HCT116 (cell line): ENCODE data around the gene NLRC5. TPM values are rescaled to one million over a fixed set of nuclear protein-coding genes. Genes with fewer than 3 reads are reported as not detected.
"Not testable (repeated sequence)": the region's sequence is repeated elsewhere in the genome, so short reads cannot be mapped to it uniquely, and the experiment has no call there.

Experiments used
- ATAC-seq: fragments of 200-7000 bp; cut with Tn5 transposase; 2 replicates; pipeline ENCODE4 v1.9.1; 2020; ENCODE audit warnings: mild to moderate bottlenecking, moderate library complexity
- BruUV-seq: library from RNA; stranded (reverse); fragments of 400-500 nt; replicated peaks from 2 replicates; lab custom pipeline; 2021; lab: Mats Ljungman, UMichigan
- CTCF ChIA-PET: fragments of 300-600 bp; sonication (Branson Sonifier 250); formaldehyde crosslinking; loops from one replicate; lab custom pipeline; 2021; ENCODE audit warnings: antibody characterized with exemption; lab: Charles Lee
- POLR2A ChIA-PET: fragments of 300-600, 350-600 bp; sonication (Branson Sonifier 250); formaldehyde crosslinking; loops from one replicate; lab custom pipeline; 2021; ENCODE audit warnings: antibody characterized with exemption; lab: Charles Lee
- RAD21 ChIA-PET, 2 experiments: fragments of 300-600 bp; sonication (Branson Sonifier 250); formaldehyde crosslinking; loops; one replicate each; lab custom pipeline; 2023; ENCODE audit warnings: low total read pairs in 2 of 2; ENCODE audit not compliant: uncharacterized antibody in 2 of 2, unreplicated experiment in 2 of 2, low non-redundant PET in 1 of 2; lab: Charles Lee
- DNase-seq: peaks from one replicate; pipeline ENCODE4 v3.0.0-alpha.2; 2010; ENCODE audit warnings: low read depth, low spot score
- H2AFZ ChIP-seq: fragments of 200-600 bp; shearing (Covaris generic), sonication (generic); 2 replicates; pipeline ENCODE4 v1.6.1; 2017; ENCODE audit warnings: low read depth, mixed run types, mixed read lengths, antibody characterized with exemption, low read length; ENCODE audit not compliant: poor library complexity, severe bottlenecking
- H3K27ac ChIP-seq: 2 replicates; pipeline ENCODE4 v1.5.1; 2012; ENCODE audit warnings: low read depth, low read length
- H3K27me3 ChIP-seq: fragments of 200-600 bp; sonication (generic); 2 replicates; pipeline ENCODE4 v1.6.1; 2016; ENCODE audit warnings: mixed run types, low read length, mixed read lengths; ENCODE audit not compliant: insufficient read depth
- H3K36me3 ChIP-seq, 2 experiments: fragments of 200-500 bp in 1 of 2; fragments of 200-600 bp in 1 of 2; sonication (Bioruptor generic) in 1 of 2; sonication (generic) in 1 of 2; 2 replicates each; pipeline versions ENCODE4 v1.5.1 to v1.6.1; 2014 to 2016; ENCODE audit warnings: low read length in 2 of 2, inconsistent platforms in 1 of 2, mixed read lengths in 1 of 2, mixed run types in 1 of 2; ENCODE audit not compliant: insufficient read depth in 2 of 2, control insufficient read depth in 1 of 2
- H3K4me1 ChIP-seq, 2 experiments: fragments of 200-600 bp in 1 of 2; sonication (generic) in 1 of 2; 2 replicates each; pipeline versions ENCODE4 v1.5.1 to v1.6.1; 2012 to 2017; ENCODE audit warnings: low read length in 2 of 2, inconsistent platforms in 1 of 2, mild to moderate bottlenecking in 1 of 2, mixed read lengths in 1 of 2, mixed run types in 1 of 2, moderate library complexity in 1 of 2; ENCODE audit not compliant: insufficient read depth in 2 of 2, control insufficient read depth in 1 of 2
- H3K4me2 ChIP-seq: fragments of 200-600 bp; sonication (generic); 2 replicates; pipeline ENCODE4 v1.6.1; 2017; ENCODE audit warnings: mixed run types, low read length, mixed read lengths
- H3K4me3 ChIP-seq, 2 experiments: fragments of 200-600 bp in 1 of 2; sonication (generic) in 1 of 2; replicated peaks in 1 of 2; 2 replicates each; pipeline ENCODE4 v1.5.1; 2011 to 2016; ENCODE audit warnings: low read length in 2 of 2, control low read depth in 1 of 2, low read depth in 1 of 2, mild to moderate bottlenecking in 1 of 2, mixed read lengths in 1 of 2, mixed run types in 1 of 2
- H3K79me2 ChIP-seq: fragments of 200-600 bp; sonication (generic); 2 replicates; pipeline ENCODE4 v1.6.1; 2017; ENCODE audit warnings: mild to moderate bottlenecking, mixed run types, low read length, moderate library complexity, mixed read lengths; ENCODE audit not compliant: insufficient read depth
- H3K9ac ChIP-seq: fragments of 200-600 bp; sonication (generic); 2 replicates; pipeline ENCODE4 v1.6.1; 2016; ENCODE audit warnings: low read length, mixed read lengths
- H3K9me2 ChIP-seq: fragments of 200-600 bp; sonication (generic), shearing (Covaris generic); 2 replicates; pipeline ENCODE4 v1.6.1; 2017; ENCODE audit warnings: mixed run types, mild to moderate bottlenecking, moderate library complexity; ENCODE audit not compliant: insufficient read depth
- H3K9me3 ChIP-seq, 2 experiments: fragments of 200-500 bp in 1 of 2; fragments of 200-600 bp in 1 of 2; sonication (Bioruptor generic) in 1 of 2; sonication (generic) in 1 of 2; 2 replicates each; pipeline ENCODE4 v1.6.1; 2014 to 2017; ENCODE audit warnings: low read length in 2 of 2, mixed read lengths in 2 of 2, inconsistent platforms in 1 of 2, low read depth in 1 of 2, mild to moderate bottlenecking in 1 of 2, mixed run types in 1 of 2, moderate library complexity in 1 of 2; ENCODE audit not compliant: control insufficient read depth in 1 of 2, insufficient read depth in 1 of 2
- H4K20me1 ChIP-seq: fragments of 200-600 bp; sonication (generic), shearing (Covaris generic); 2 replicates; pipeline ENCODE4 v1.6.1; 2017; ENCODE audit warnings: mixed run types, mild to moderate bottlenecking, moderate library complexity; ENCODE audit not compliant: insufficient read depth
- EZH2 ChIP-seq: fragments of 200-600 bp; sonication (generic); IDR thresholded peaks from 2 replicates; pipeline ENCODE4 v1.6.1; 2017; ENCODE audit warnings: antibody characterized with exemption, mixed run types
- EZH2phosphoT487 ChIP-seq: fragments of 200-600 bp; IDR thresholded peaks from 2 replicates; pipeline ENCODE4 v1.6.1; 2018; ENCODE audit warnings: antibody characterized with exemption, borderline replicate concordance
- SIN3A ChIP-seq: IDR thresholded peaks from 2 replicates; pipeline ENCODE4 v1.6.1; 2012; ENCODE audit warnings: low read depth
- SP1 ChIP-seq: IDR thresholded peaks from 2 replicates; pipeline ENCODE4 v1.6.1; 2012; ENCODE audit warnings: low read depth
- SRF ChIP-seq: IDR thresholded peaks from 2 replicates; pipeline ENCODE4 v1.6.1; 2012; ENCODE audit warnings: low read depth
- YY1 ChIP-seq: IDR thresholded peaks from 2 replicates; pipeline ENCODE4 v1.6.1; 2011; ENCODE audit warnings: low read length, low read depth, moderate library complexity, mild to moderate bottlenecking; ENCODE audit not compliant: insufficient replicate concordance; ENCODE audit errors: extremely low read depth
- ZFX ChIP-seq: fragments of 450-650 bp; IDR thresholded peaks from 2 replicates; pipeline ENCODE4 v1.6.1; 2017
- intact Hi-C: fragments of 100-400 bp; cut with micrococcal nuclease; formaldehyde crosslinking; loops from 2 replicates; pipeline ENCODE4 v1.10.0; 2022
- total RNA-seq: library from RNA; stranded (reverse); gene quantifications from one replicate; pipeline ENCODE4 v1.2.1, GENCODE V29; 2021; ENCODE audit not compliant: unreplicated experiment
- TF ChIP-seq, protein P1 (sequence below): IDR thresholded peaks from 2 replicates; pipeline ENCODE4 v1.6.1; 2011; ENCODE audit warnings: mild to moderate bottlenecking, low read length, moderate library complexity; ENCODE audit not compliant: insufficient replicate concordance; ENCODE audit errors: extremely low read depth
- TF ChIP-seq, protein P2 (sequence below): IDR thresholded peaks from 2 replicates; pipeline ENCODE4 v1.6.1; 2012
- TF ChIP-seq, protein P3 (sequence below), 3 experiments: fragments of 200-600 bp in 1 of 3; sonication (generic) in 1 of 3; IDR thresholded peaks in 2 of 3; conservative IDR thresholded peaks in 1 of 3; 2 replicates each; pipeline ENCODE4 v1.5.1; 2012 to 2017; ENCODE audit warnings: low read depth in 2 of 3, low read length in 2 of 3, antibody characterized with exemption in 1 of 3, borderline replicate concordance in 1 of 3, control low read depth in 1 of 3, mild to moderate bottlenecking in 1 of 3, mixed read lengths in 1 of 3, mixed run types in 1 of 3, moderate library complexity in 1 of 3; ENCODE audit not compliant: insufficient read depth in 1 of 3

The NLRC5 gene
- total RNA-seq, 1 experiment from 2014 or later, result 10.4 TPM

DNA sequence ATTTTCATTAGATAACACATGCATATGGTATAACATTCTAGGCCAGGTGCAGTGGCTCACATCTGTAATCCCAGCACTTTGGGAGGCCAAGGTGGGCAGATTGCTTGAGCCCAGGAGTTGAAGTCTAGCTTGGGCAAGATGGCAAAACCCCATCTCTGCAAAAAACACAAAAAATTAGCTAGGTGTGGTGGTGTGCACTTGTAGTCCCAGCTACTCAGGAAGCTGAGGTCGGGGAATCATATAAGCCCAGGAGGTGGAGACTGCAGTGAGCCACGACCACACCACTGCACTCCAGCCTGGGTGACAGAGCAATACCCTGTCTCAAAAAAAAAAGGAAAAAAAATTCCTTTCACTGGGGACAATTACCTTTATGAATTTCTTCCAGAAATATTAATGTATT, 16.2 kb downstream of the NLRC5 start:
- H3K9me3 ChIP-seq, CTCF ChIA-PET, ATAC-seq, H2AFZ ChIP-seq, H3K9me2 ChIP-seq, DNase-seq, RAD21 ChIA-PET, H3K4me2 ChIP-seq, H3K27me3 ChIP-seq, intact Hi-C loops, H3K4me1 ChIP-seq, H3K9ac ChIP-seq, POLR2A ChIA-PET, H4K20me1 ChIP-seq, H3K27ac ChIP-seq, H3K4me3 ChIP-seq, BruUV-seq, H3K36me3 ChIP-seq, H3K79me2 ChIP-seq: not testable (repeated sequence)

DNA sequence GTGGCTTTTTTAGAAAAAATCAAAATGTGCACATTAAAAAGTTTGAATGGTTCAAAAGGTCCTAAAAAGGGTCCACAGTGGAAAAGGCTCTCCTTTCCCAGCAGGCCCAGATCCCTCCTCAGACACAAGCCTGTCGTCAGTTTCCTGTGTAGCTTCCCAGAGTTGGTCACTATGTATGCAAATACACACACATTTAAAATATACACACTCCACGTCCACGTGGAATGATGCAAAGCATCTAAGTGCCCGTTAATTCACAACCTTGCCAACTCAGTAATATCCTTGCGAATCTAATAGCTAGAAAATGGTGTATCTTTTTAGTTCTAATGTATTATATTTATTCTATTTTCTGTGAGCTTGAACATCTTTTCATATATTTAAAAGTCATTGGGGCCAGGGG, 17.7 kb downstream of the NLRC5 start:
- Histone ChIP-seq H3K4me2 (no peak overlapping the region), H3K27me3 (no peaks in the 10 kb centered on the region), H3K4me1 (no peaks in the 10 kb centered on the region), H3K9ac (no peak overlapping the region), H3K36me3 (no peaks in the 10 kb centered on the region), H3K27ac (no peak overlapping the region), H4K20me1 (no peaks in the 10 kb centered on the region), H3K4me3 (no peak overlapping the region), H3K9me3 (no peaks in the 10 kb centered on the region), H3K79me2 (no peaks in the 10 kb centered on the region), H2AFZ (no peak overlapping the region), H3K9me2 (no peaks in the 10 kb centered on the region)
- POLR2A ChIA-PET, result no interaction called here
- no peak for ATAC-seq
- no peak for TF ChIP-seq YY1
- RAD21 ChIA-PET, result no interaction called here
- intact Hi-C loops, result no loop called here
- BruUV-seq, result no TSS peak
- CTCF ChIA-PET, result no interaction called here
- no peak for DNase-seq

DNA sequence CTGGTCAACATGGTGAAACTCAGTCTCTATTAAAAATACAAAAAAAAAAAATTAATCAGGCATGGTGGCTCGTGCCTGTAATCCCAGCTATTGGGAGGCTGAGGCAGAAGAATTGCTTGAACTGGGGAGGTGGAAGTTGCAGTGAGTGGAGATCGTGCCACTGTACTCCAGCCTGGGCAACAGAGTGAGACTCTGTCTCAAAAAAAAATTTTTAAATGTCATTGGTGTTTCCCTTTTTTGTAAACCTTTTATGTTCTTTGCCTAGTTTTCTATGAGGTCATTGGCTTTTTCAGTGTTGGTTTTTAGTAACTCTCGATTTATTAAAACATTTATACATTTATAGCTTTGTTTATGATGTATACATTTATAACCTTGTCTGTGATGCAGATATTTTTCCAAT, 18.2 kb downstream of the NLRC5 start:
- ATAC-seq, result no peak
- no peaks in the 10 kb centered on the region for H4K20me1 ChIP-seq
- RAD21 ChIA-PET, result no interaction called here
- no peak for DNase-seq
- CTCF ChIA-PET, result no interaction called here
- no peaks in the 10 kb centered on the region for H3K79me2 ChIP-seq
- no peaks in the 10 kb centered on the region for H3K9me3 ChIP-seq
- H3K36me3 ChIP-seq, result no peaks in the 10 kb centered on the region
- no peak overlapping the region for H2AFZ ChIP-seq
- no peaks in the 10 kb centered on the region for H3K9me2 ChIP-seq
- POLR2A ChIA-PET, result interaction anchor here (0.8 kb wide), 1 partner anchor 86 kb away, joined by 4 read pairs; no protein-coding TSS in a partner anchor
- H3K4me1 ChIP-seq, result peaks cover 0 to 4% of the 10 kb centered on the region in 2 experiments; a peak in 2 of 4 replicates
- no peak overlapping the region for H3K4me3 ChIP-seq
- intact Hi-C loops, result no loop called here
- no peaks in the 10 kb centered on the region for H3K27me3 ChIP-seq
- no peak overlapping the region for H3K27ac ChIP-seq
- no peak overlapping the region for H3K4me2 ChIP-seq
- no TSS peak for BruUV-seq
- H3K9ac ChIP-seq, result no peak overlapping the region
- TF ChIP-seq SP1 (no peak), SIN3A (no peak), ZFX (no peak), EZH2phosphoT487 (no peak), SRF (no peak), EZH2 (no peak)
- TF ChIP-seq, protein P1, sequence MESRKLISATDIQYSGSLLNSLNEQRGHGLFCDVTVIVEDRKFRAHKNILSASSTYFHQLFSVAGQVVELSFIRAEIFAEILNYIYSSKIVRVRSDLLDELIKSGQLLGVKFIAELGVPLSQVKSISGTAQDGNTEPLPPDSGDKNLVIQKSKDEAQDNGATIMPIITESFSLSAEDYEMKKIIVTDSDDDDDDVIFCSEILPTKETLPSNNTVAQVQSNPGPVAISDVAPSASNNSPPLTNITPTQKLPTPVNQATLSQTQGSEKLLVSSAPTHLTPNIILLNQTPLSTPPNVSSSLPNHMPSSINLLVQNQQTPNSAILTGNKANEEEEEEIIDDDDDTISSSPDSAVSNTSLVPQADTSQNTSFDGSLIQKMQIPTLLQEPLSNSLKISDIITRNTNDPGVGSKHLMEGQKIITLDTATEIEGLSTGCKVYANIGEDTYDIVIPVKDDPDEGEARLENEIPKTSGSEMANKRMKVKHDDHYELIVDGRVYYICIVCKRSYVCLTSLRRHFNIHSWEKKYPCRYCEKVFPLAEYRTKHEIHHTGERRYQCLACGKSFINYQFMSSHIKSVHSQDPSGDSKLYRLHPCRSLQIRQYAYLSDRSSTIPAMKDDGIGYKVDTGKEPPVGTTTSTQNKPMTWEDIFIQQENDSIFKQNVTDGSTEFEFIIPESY, result no peak
- TF ChIP-seq, protein P2, sequence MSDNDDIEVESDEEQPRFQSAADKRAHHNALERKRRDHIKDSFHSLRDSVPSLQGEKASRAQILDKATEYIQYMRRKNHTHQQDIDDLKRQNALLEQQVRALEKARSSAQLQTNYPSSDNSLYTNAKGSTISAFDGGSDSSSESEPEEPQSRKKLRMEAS, result no peak
- TF ChIP-seq, protein P3, sequence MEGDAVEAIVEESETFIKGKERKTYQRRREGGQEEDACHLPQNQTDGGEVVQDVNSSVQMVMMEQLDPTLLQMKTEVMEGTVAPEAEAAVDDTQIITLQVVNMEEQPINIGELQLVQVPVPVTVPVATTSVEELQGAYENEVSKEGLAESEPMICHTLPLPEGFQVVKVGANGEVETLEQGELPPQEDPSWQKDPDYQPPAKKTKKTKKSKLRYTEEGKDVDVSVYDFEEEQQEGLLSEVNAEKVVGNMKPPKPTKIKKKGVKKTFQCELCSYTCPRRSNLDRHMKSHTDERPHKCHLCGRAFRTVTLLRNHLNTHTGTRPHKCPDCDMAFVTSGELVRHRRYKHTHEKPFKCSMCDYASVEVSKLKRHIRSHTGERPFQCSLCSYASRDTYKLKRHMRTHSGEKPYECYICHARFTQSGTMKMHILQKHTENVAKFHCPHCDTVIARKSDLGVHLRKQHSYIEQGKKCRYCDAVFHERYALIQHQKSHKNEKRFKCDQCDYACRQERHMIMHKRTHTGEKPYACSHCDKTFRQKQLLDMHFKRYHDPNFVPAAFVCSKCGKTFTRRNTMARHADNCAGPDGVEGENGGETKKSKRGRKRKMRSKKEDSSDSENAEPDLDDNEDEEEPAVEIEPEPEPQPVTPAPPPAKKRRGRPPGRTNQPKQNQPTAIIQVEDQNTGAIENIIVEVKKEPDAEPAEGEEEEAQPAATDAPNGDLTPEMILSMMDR (IDR thresholded peaks at IDR 0.05 in 2 of 3, conservative IDR thresholded peaks at IDR 0.05 in 1 of 3; ENCODE audit: borderline replicate concordance in 1 of 3, insufficient read depth in 1 of 3, low read depth in 2 of 3, low read length in 2 of 3), result no peak
